DMS 273 (cell line): ENCODE data around the gene CAMK2G.

ENCODE experiments used
- DNase-seq: peaks from one replicate; lab custom pipeline; 2025; ENCODE audit not compliant: unreplicated experiment; lab: John Stamatoyannopoulos, UW

CAMK2G gene

GRCh38 chr10:73814896-73815718 is 59.2 kb downstream of the CAMK2G start:
- peak; percentile 52 for DNase-seq

- no peak for DNase-seq
Measured at GRCh38 chr10:73814276-73814895, 60.0 kb downstream of the CAMK2G start.

GRCh38 chr10:73813333-73813732 is 61.0 kb downstream of the CAMK2G start:
- no peak for DNase-seq

- peak; percentile 6 for DNase-seq
Measured at GRCh38 chr10:73812657-73813056, 61.7 kb downstream of the CAMK2G start.

GRCh38 chr10:73810735-73811465 is 63.5 kb downstream of the CAMK2G start:
- peak; percentile 58 for DNase-seq

- no peak for DNase-seq
Measured at GRCh38 chr10:73810358-73810734, 64.0 kb downstream of the CAMK2G start.

GRCh38 chr10:73809061-73809818 is 65.1 kb downstream of the CAMK2G start:
- DNase-seq, result no peak

GRCh38 chr10:73808021-73808815 is 66.1 kb downstream of the CAMK2G start:
- DNase-seq, result no peak

- no peak for DNase-seq
Measured at GRCh38 chr10:73807471-73807870, 66.9 kb downstream of the CAMK2G start.

- no peak for DNase-seq
Measured at GRCh38 chr10:73806176-73806950, 68.0 kb downstream of the CAMK2G start.

- no peak for DNase-seq
Measured at GRCh38 chr10:73803680-73804286, 70.6 kb downstream of the CAMK2G start.

- no peak for DNase-seq
Measured at GRCh38 chr10:73802276-73802991, 71.9 kb downstream of the CAMK2G start.

GRCh38 chr10:73801253-73801590 is 73.1 kb downstream of the CAMK2G start:
- DNase-seq, result no peak

- no peak for DNase-seq
Measured at GRCh38 chr10:73800560-73801252, 73.6 kb downstream of the CAMK2G start.

GRCh38 chr10:73799899-73800559 is 74.3 kb downstream of the CAMK2G start:
- DNase-seq, result no peak

- DNase-seq, result no peak
Measured at GRCh38 chr10:73798927-73799560, 75.3 kb downstream of the CAMK2G start.

- no peak for DNase-seq
Measured at GRCh38 chr10:73798087-73798486, 76.3 kb downstream of the CAMK2G start.
